ENCODE data around the gene MAPK9.
"Not testable (repeated sequence)": the region's sequence is repeated elsewhere in the genome, so short reads cannot be mapped to it uniquely, and the experiment has no call there.

The MAPK9 gene

GRCh38 chr5:180234271-180234670 is 57.6 kb downstream of the MAPK9 start:
- DNase-seq = no peak

GRCh38 chr5:180233729-180234128 is 58.2 kb downstream of the MAPK9 start:
- DNase-seq = no peak

- no peak for DNase-seq
These were observed 61.9 kb downstream of the MAPK9 start for GRCh38 chr5:180230017-180230416.

GRCh38 chr5:180222056-180222455 is 69.8 kb downstream of the MAPK9 start:
- DNase-seq = no peak

GRCh38 chr5:180217797-180218196 is 74.1 kb downstream of the MAPK9 start:
- DNase-seq = no peak

- no peak for DNase-seq
These were observed 75.2 kb downstream of the MAPK9 start for GRCh38 chr5:180216646-180217171.

GRCh38 chr5:180215783-180216630 is 75.9 kb downstream of the MAPK9 start:
- no peak for DNase-seq

- no peak for DNase-seq
These were observed 76.8 kb downstream of the MAPK9 start for GRCh38 chr5:180214870-180215770.

GRCh38 chr5:180213657-180214207 is 78.2 kb downstream of the MAPK9 start:
- DNase-seq = no peak

- DNase-seq = no peak
These were observed 78.7 kb downstream of the MAPK9 start for GRCh38 chr5:180213256-180213600.

- DNase-seq = no peak
These were observed 79.3 kb downstream of the MAPK9 start for GRCh38 chr5:180212363-180213255.

GRCh38 chr5:180211761-180212035 is 80.2 kb downstream of the MAPK9 start:
- DNase-seq = no peak

GRCh38 chr5:180210961-180211760 is 80.7 kb downstream of the MAPK9 start:
- DNase-seq = no peak

GRCh38 chr5:180210077-180210476 is 81.8 kb downstream of the MAPK9 start:
- DNase-seq = not testable (repeated sequence)

GRCh38 chr5:180209137-180209581 is 82.7 kb downstream of the MAPK9 start, which contains the start of gene RASGEF1C:
Gene RASGEF1C (minus strand): TSS chr5:180209211. CDS start chr5:180138052, 71,159 bp downstream.
- DNase-seq = peak; percentile 64

GRCh38 chr5:180208435-180209081 is 83.3 kb downstream of the MAPK9 start:
- no peak for DNase-seq

- no peak for DNase-seq
These were observed 83.8 kb downstream of the MAPK9 start for GRCh38 chr5:180208038-180208434.

- DNase-seq = no peak
These were observed 84.3 kb downstream of the MAPK9 start for GRCh38 chr5:180207593-180207992.

GRCh38 chr5:180206993-180207392 is 84.9 kb downstream of the MAPK9 start:
- DNase-seq = no peak

GRCh38 chr5:180205916-180206315 is 86.0 kb downstream of the MAPK9 start:
- no peak for DNase-seq

All from fibroblast of skin of back (primary cell).